Pancreas (tissue), 10 donors: ENCODE results near the gene SYNDIG1. TPM values are rescaled to one million over a fixed set of nuclear protein-coding genes. Genes with fewer than 3 reads are reported as not detected.

Experiments used
- ATAC-seq, 4 donors: fragments of 200-7000 bp; cut with Tn5 transposase; one replicate each; pipeline versions ENCODE4 v1.8.0 to v1.9.1; 2020; ENCODE audit warnings: mild to moderate bottlenecking in 4 of 4, moderate library complexity in 4 of 4
- DNase-seq, 6 donors: peaks; one replicate each; pipeline ENCODE4 v3.0.0-alpha.2; 2020
- FAIRE-seq: peaks from 2 replicates; lab custom pipeline; 2012; peaks lifted over from hg19 to GRCh38; lab: Jason Lieb, UNC
- H3K27ac ChIP-seq, 4 donors: fragments of 200-600 bp; sonication (generic); 1 replicate in 3 of 4; 2 replicates in 1 of 4; pipeline versions ENCODE4 v1.5.0 to v1.8.0; 2020
- H3K27me3 ChIP-seq, 4 donors: fragments of 200-600 bp; one replicate each; pipeline ENCODE4 v1.8.0; 2021
- H3K36me3 ChIP-seq, 3 donors: fragments of 200-600 bp; sonication (generic) in 1 of 3; one replicate each; pipeline versions ENCODE4 v1.5.0 to v1.8.0; 2020 to 2021
- H3K4me1 ChIP-seq, 3 donors: fragments of 200-600 bp; one replicate each; pipeline ENCODE4 v1.8.0; 2021
- H3K4me3 ChIP-seq, 4 donors: fragments of 200-600 bp; sonication (generic) in 2 of 4; one replicate each; pipeline versions ENCODE4 v1.5.0 to v1.8.0; 2020 to 2021
- H3K9me3 ChIP-seq, 4 donors: fragments of 200-600 bp; one replicate each; pipeline ENCODE4 v1.8.0; 2021
- CTCF ChIP-seq, 4 donors: fragments of 200-600 bp; sonication (generic) in 3 of 4; IDR thresholded peaks; one replicate each; pipeline versions ENCODE4 v1.5.0 to v1.8.0; 2021; ENCODE audit warnings: antibody characterized with exemption in 4 of 4
- WGBS, 2 donors: extraction: QIAGEN DNeasy Blood & Tissue Kit; methylation state at CpG; one replicate each; pipeline ENCODE4 v1.1.7; 2013; 5-methylcytosine and 5-hydroxymethylcytosine counted together
- intact Hi-C, 3 donors: fragments of 100-400 bp; cut with DNase I; formaldehyde crosslinking; loops; one replicate each; pipeline versions ENCODE4 v1.11.1 to v1.14.2; 2022
- polyA plus RNA-seq, 2 donors: library from polyadenylated mRNA; stranded (reverse); fragments of 200-250 nt; gene quantifications; one replicate each; pipeline ENCODE4 v1.2.3, GENCODE V29; 2013
- total RNA-seq, 6 donors: library from RNA; stranded (reverse); fragmentation: NEBNext Ultra II Directional in 4 of 6; extraction: Animal tissue kit (Norgen Biotek cat#: 25700) in 4 of 6; gene quantifications; one replicate each; pipeline versions ENCODE4 v1.2.1 to v1.2.4, GENCODE V29; 2021 to 2023
- donor health status: healthy with polysubstance abuse.
- donor health status: DM: no; HTN: no; CAD: no; lungs with moderate emphysema.
- donor health status: DM: no; HTN: no; CAD: no.
- donor health status: control.
- donor health status: control.
- donor health status: Bipolar disorder and iron deficiency.
- donor health status: DM: yes; HTN: yes; CAD: no.
- donor health status: DM: no; HTN: no; CAD: no.
- donor health status: DM: no; HTN: no; CAD: no.
- donor health status: DM: yes; HTN: yes; CAD: no.

The SYNDIG1 gene
- total and polyA plus RNA-seq, 8 donors, result 0.04 to 0.46 (median 0.23) TPM; not detected in 1

- H3K9me3 ChIP-seq, result no peaks in the 10 kb centered on the region
- no peak overlapping the region for H3K27ac ChIP-seq
- no peak for ATAC-seq
- no peaks in the 10 kb centered on the region for H3K27me3 ChIP-seq
- FAIRE-seq, result no peak
- H3K4me3 ChIP-seq, result no peak overlapping the region
- DNase-seq, result no peak
- H3K4me1 ChIP-seq, result no peaks in the 10 kb centered on the region
- no peak for TF ChIP-seq CTCF (IDR thresholded peaks at IDR 0.05)
- H3K36me3 ChIP-seq, result no peaks in the 10 kb centered on the region
- WGBS, 2 donors, result 52 to 63% methylated on average over 15 of the region's 15 CpGs
- intact Hi-C loops, result loop anchor here in 1 of 3 donors (10.0 kb wide), 1 partner anchor 62 kb away; no protein-coding TSS in a partner anchor
These were observed 113.1 kb downstream of the SYNDIG1 start for GRCh38 chr20:24582373-24583168.

- WGBS, 2 donors, result 71 to 84% methylated on average over 13 of the region's 13 CpGs
- Histone ChIP-seq H3K4me1 (no peaks in the 10 kb centered on the region), H3K4me3 (no peak overlapping the region), H3K9me3 (no peaks in the 10 kb centered on the region), H3K36me3 (no peaks in the 10 kb centered on the region), H3K27me3 (no peaks in the 10 kb centered on the region), H3K27ac (no peak overlapping the region)
- ATAC-seq (no peak), FAIRE-seq (no peak), DNase-seq (no peak)
- no peak for TF ChIP-seq CTCF (IDR thresholded peaks at IDR 0.05)
- intact Hi-C loops, result loop anchor here in 1 of 3 donors (10.0 kb wide), 1 partner anchor 62 kb away; no protein-coding TSS in a partner anchor
These were observed 113.9 kb downstream of the SYNDIG1 start for GRCh38 chr20:24583169-24583792.

DNA sequence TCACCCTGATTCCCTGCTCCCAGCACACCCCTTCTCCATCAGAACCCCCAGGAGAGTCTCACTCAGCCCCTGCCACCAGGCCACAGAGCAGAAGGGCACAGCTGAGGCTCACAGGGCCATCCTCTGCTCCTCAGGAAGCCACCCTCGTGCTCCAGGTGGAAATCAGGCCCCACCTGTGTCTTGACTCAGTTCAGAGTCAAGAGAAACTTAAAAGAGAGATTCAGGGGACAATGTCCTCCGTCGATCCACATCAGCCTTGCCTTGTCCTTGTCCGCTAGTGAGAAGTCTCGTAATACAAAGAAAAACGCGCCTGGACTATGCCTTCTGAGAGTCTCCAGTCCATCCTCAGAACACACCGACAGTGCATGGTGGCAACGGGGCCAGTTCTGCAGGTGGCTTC is 114.6 kb downstream of the SYNDIG1 start:
- intact Hi-C loops, result loop anchor here in 1 of 3 donors (10.0 kb wide), 1 partner anchor 61 kb away; no protein-coding TSS in a partner anchor
- ATAC-seq, result no peak

DNA sequence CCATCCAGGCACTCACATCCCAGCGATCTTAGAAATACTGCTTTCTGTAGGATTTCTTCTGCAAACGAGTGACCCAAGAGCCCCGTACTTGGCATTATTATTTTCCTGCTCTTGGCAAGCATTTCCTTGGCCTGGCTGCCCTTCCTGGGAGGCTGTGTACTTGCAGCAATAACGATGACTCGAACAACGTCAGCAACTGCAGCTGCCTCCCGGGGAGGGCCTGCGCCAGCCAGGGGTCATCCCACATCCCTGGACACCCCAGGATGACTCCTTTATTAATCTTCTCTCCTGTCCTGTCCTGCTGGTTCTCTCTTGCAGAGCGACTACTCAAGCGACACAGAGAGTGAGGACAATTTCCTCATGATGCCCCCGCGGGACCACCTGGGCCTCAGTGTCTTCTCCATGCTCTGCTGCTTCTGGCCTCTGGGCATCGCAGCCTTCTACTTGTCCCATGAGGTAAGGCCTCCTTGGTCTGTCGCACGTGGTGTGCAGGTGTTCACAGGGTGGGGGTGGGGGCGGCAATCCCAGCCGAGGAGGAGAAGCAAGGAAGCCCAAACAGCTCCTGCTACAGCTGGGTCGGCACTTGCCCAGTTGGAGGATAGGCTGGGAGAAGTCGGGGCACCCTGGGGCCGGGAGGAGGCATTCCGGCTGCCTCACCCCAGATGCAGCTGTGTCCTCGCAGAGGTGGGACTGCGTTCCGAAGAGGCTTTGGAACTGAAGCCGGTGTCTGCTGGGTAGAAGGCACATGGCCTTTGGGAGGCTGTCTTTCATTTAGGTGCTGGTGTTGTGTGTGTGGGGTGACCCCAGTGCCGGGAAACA is 115.3 kb downstream of the SYNDIG1 start:
- FAIRE-seq, result no peak
- 70 to 73% methylated on average over 26 of the region's 26 CpGs for WGBS, 2 donors
- no peak for TF ChIP-seq CTCF (IDR thresholded peaks at IDR 0.05)
- intact Hi-C loops, result loop anchor here in 1 of 3 donors (10.0 kb wide), 1 partner anchor 60 kb away; no protein-coding TSS in a partner anchor
- Histone ChIP-seq H3K9me3 (no peaks in the 10 kb centered on the region), H3K27ac (no peak overlapping the region), H3K4me1 (no peaks in the 10 kb centered on the region), H3K36me3 (no peaks in the 10 kb centered on the region), H3K4me3 (no peak overlapping the region), H3K27me3 (no peaks in the 10 kb centered on the region)
- DNase-seq, result no peak
- ATAC-seq, result no peak

More for the DNA sequence above, 114.6 kb downstream of the SYNDIG1 start:
- Histone ChIP-seq H3K4me1 (no peaks in the 10 kb centered on the region), H3K27ac (no peak overlapping the region), H3K27me3 (no peaks in the 10 kb centered on the region), H3K4me3 (no peak overlapping the region), H3K9me3 (no peaks in the 10 kb centered on the region), H3K36me3 (no peaks in the 10 kb centered on the region)
- TF ChIP-seq CTCF (IDR thresholded peaks at IDR 0.05), result no peak
- FAIRE-seq (no peak), DNase-seq (no peak)
- WGBS, 2 donors, result 73 to 85% methylated on average over 9 of the region's 9 CpGs
